CD8-positive, alpha-beta memory T cell (primary cell): Measurements from ENCODE around the gene XPR1. TPM values are rescaled to one million over a fixed set of nuclear protein-coding genes. Genes with fewer than 3 reads are reported as not detected.

Experiments used
- CTCF ChIA-PET: fragments of 350-600 bp; sonication (Branson Sonifier 250); formaldehyde crosslinking; loops from one replicate; lab custom pipeline; 2021; ENCODE audit warnings: antibody characterized with exemption; lab: Charles Lee
- POLR2A ChIA-PET: fragments of 350-600 bp; sonication (Branson Sonifier 250); formaldehyde crosslinking; loops from one replicate; lab custom pipeline; 2021; ENCODE audit warnings: antibody characterized with exemption; lab: Charles Lee
- DNase-seq, 5 donors: peaks; one replicate each; pipeline versions ENCODE4 v3.0.0 to v3.0.0-alpha.2; 2020 to 2022; ENCODE audit warnings: mixed read lengths in 1 of 5
- H3K27ac ChIP-seq: one replicate; pipeline ENCODE4 v1.7.0; 2013; ENCODE audit warnings: low read depth, mild to moderate bottlenecking, low read length, moderate library complexity
- H3K27me3 ChIP-seq: 2 replicates; pipeline ENCODE4 v1.7.0; 2013; ENCODE audit warnings: low read length, mild to moderate bottlenecking; ENCODE audit not compliant: insufficient read depth, poor library complexity, severe bottlenecking
- H3K36me3 ChIP-seq: 2 replicates; pipeline ENCODE4 v1.7.0; 2013; ENCODE audit warnings: mild to moderate bottlenecking, low read length, moderate library complexity; ENCODE audit not compliant: insufficient read depth
- H3K4me1 ChIP-seq: 2 replicates; pipeline ENCODE4 v1.7.0; 2013; ENCODE audit warnings: mild to moderate bottlenecking, low read length, moderate library complexity; ENCODE audit not compliant: insufficient read depth
- H3K4me3 ChIP-seq: 2 replicates; pipeline ENCODE4 v1.7.0; 2013; ENCODE audit warnings: mild to moderate bottlenecking, low read length
- H3K9me3 ChIP-seq: 2 replicates; pipeline ENCODE4 v1.7.0; 2013; ENCODE audit warnings: mild to moderate bottlenecking, low read length
- H3K27ac Mint-ChIP-seq, 8 donors: one replicate each; pipeline ENCODE4 v1.8.0; 2020 to 2021; ENCODE audit warnings: mixed read lengths in 8 of 8, mild to moderate bottlenecking in 6 of 8, inconsistent platforms in 3 of 8, moderate library complexity in 3 of 8
- H3K27me3 Mint-ChIP-seq, 2 donors: one replicate each; pipeline ENCODE4 v1.8.0; 2020 to 2021; ENCODE audit warnings: mixed read lengths in 2 of 2, mild to moderate bottlenecking in 1 of 2, moderate library complexity in 1 of 2
- H3K36me3 Mint-ChIP-seq, 3 donors: one replicate each; pipeline ENCODE4 v1.8.0; 2020 to 2021; ENCODE audit warnings: mixed read lengths in 3 of 3, inconsistent platforms in 1 of 3, mild to moderate bottlenecking in 1 of 3
- H3K4me1 Mint-ChIP-seq, 3 donors: one replicate each; pipeline ENCODE4 v1.8.0; 2020 to 2021; ENCODE audit warnings: mixed read lengths in 3 of 3, inconsistent platforms in 1 of 3, mild to moderate bottlenecking in 1 of 3
- H3K4me3 Mint-ChIP-seq, 7 donors: one replicate each; pipeline ENCODE4 v1.8.0; 2020 to 2021; ENCODE audit warnings: mixed read lengths in 7 of 7, mild to moderate bottlenecking in 6 of 7, moderate library complexity in 4 of 7, inconsistent platforms in 2 of 7
- H3K9me3 Mint-ChIP-seq, 5 donors: one replicate each; pipeline ENCODE4 v1.8.0; 2020 to 2022; ENCODE audit warnings: mixed read lengths in 5 of 5, mild to moderate bottlenecking in 3 of 5, moderate library complexity in 2 of 5, inconsistent platforms in 1 of 5
- polyA plus RNA-seq: library from polyadenylated mRNA; unstranded; fragments of 300-500 nt; fragmentation: Illumina TruSeq; gene quantifications from one replicate; pipeline ENCODE4 v1.2.3, GENCODE V29; 2021
- total RNA-seq, 2 experiments: library from RNA; stranded (reverse); gene quantifications; one replicate each; pipeline ENCODE4 v1.2.3, GENCODE V29; 2021

The XPR1 gene
- total and polyA plus RNA-seq, 3 experiments from 2014 or later: 7.6 to 23.2 (median 20.8) TPM

GRCh38 chr1:180652792-180653191 is 21.0 kb downstream of the XPR1 start:
- Histone ChIP-seq H3K4me3 (no peak overlapping the region), H3K4me1 (no peaks in the 10 kb centered on the region), H3K9me3 (peaks cover 7% of the 10 kb centered on the region), H3K27ac (no peak overlapping the region), H3K27me3 (no peaks in the 10 kb centered on the region), H3K36me3 (no peaks in the 10 kb centered on the region)
- Mint-ChIP-seq H3K4me1 (peaks cover 16 to 21% (median 21%) of the 10 kb centered on the region in 3 donors), H3K27me3 (no peaks in the 10 kb centered on the region), H3K36me3 (peaks cover 3 to 26% (median 13%) of the 10 kb centered on the region in 3 donors), H3K9me3 (peaks cover 13 to 22% (median 18%) of the 10 kb centered on the region in 5 donors), H3K4me3 (no peak overlapping the region), H3K27ac (no peak overlapping the region)
- ChIA-PET CTCF (no interaction called here), POLR2A (no interaction called here)
- DNase-seq: no peak

GRCh38 chr1:180662709-180663108 is 30.9 kb downstream of the XPR1 start:
- peaks cover 11% of the 10 kb centered on the region for H3K9me3 ChIP-seq
- Mint-ChIP-seq H3K4me1 (peaks cover 13 to 40% (median 22%) of the 10 kb centered on the region in 3 donors), H3K4me3 (no peak overlapping the region), H3K27me3 (no peaks in the 10 kb centered on the region), H3K27ac (no peak overlapping the region), H3K9me3 (peaks cover 35 to 93% (median 70%) of the 10 kb centered on the region in 5 donors), H3K36me3 (peaks cover 43 to 87% (median 78%) of the 10 kb centered on the region in 3 donors)
- ChIA-PET CTCF (no interaction called here), POLR2A (no interaction called here)
- H3K4me1 ChIP-seq: no peaks in the 10 kb centered on the region
- no peak for DNase-seq
- no peaks in the 10 kb centered on the region for H3K36me3 ChIP-seq
- no peaks in the 10 kb centered on the region for H3K27me3 ChIP-seq
- H3K27ac ChIP-seq: no peak overlapping the region
- H3K4me3 ChIP-seq: no peak overlapping the region

- Histone ChIP-seq H3K9me3 (no peaks in the 10 kb centered on the region), H3K4me1 (no peaks in the 10 kb centered on the region), H3K27me3 (no peaks in the 10 kb centered on the region), H3K4me3 (no peak overlapping the region), H3K27ac (no peak overlapping the region), H3K36me3 (peaks cover 4% of the 10 kb centered on the region)
- Mint-ChIP-seq H3K4me1 (peaks cover 29 to 50% (median 36%) of the 10 kb centered on the region in 3 donors), H3K36me3 (peaks cover 26 to 83% (median 50%) of the 10 kb centered on the region in 3 donors), H3K27ac (no peak overlapping the region), H3K9me3 (peaks cover 24 to 62% (median 48%) of the 10 kb centered on the region in 5 donors), H3K27me3 (no peaks in the 10 kb centered on the region), H3K4me3 (no peak overlapping the region)
- CTCF ChIA-PET: no interaction called here
- POLR2A ChIA-PET: no interaction called here
- DNase-seq: no peak
These were observed 38.9 kb downstream of the XPR1 start for GRCh38 chr1:180670681-180671080.

- no peak for DNase-seq
- H3K4me3 Mint-ChIP-seq: no peak overlapping the region
- ChIA-PET POLR2A (no interaction called here), CTCF (no interaction called here)
- Histone ChIP-seq H3K27ac (no peak overlapping the region), H3K4me1 (no peaks in the 10 kb centered on the region), H3K9me3 (no peaks in the 10 kb centered on the region), H3K4me3 (no peak overlapping the region), H3K36me3 (peaks cover 4% of the 10 kb centered on the region), H3K27me3 (no peaks in the 10 kb centered on the region)
- no peak overlapping the region for H3K27ac Mint-ChIP-seq
- H3K27me3 Mint-ChIP-seq: no peaks in the 10 kb centered on the region
- H3K4me1 Mint-ChIP-seq: peaks cover 26 to 46% (median 41%) of the 10 kb centered on the region in 3 donors
- H3K9me3 Mint-ChIP-seq: peaks cover 18 to 53% (median 35%) of the 10 kb centered on the region in 5 donors
- peaks cover 23 to 79% (median 37%) of the 10 kb centered on the region in 3 donors for H3K36me3 Mint-ChIP-seq
These were observed 40.3 kb downstream of the XPR1 start for GRCh38 chr1:180672105-180672504.

GRCh38 chr1:180672505-180672904 is 40.7 kb downstream of the XPR1 start:
- Mint-ChIP-seq H3K4me3 (no peak overlapping the region), H3K9me3 (peaks cover 18 to 49% (median 34%) of the 10 kb centered on the region in 5 donors), H3K4me1 (peaks cover 25 to 46% (median 37%) of the 10 kb centered on the region in 3 donors), H3K36me3 (peaks cover 22 to 78% (median 33%) of the 10 kb centered on the region in 3 donors), H3K27me3 (no peaks in the 10 kb centered on the region), H3K27ac (no peak overlapping the region)
- Histone ChIP-seq H3K27me3 (no peaks in the 10 kb centered on the region), H3K27ac (no peak overlapping the region), H3K4me3 (no peak overlapping the region), H3K9me3 (no peaks in the 10 kb centered on the region), H3K36me3 (peaks cover 4% of the 10 kb centered on the region), H3K4me1 (no peaks in the 10 kb centered on the region)
- no peak for DNase-seq
- ChIA-PET POLR2A (no interaction called here), CTCF (no interaction called here)

GRCh38 chr1:180674603-180675530 is 43.0 kb downstream of the XPR1 start:
- peaks cover 23 to 74% (median 32%) of the 10 kb centered on the region in 3 donors for H3K36me3 Mint-ChIP-seq
- peaks cover 20 to 34% (median 28%) of the 10 kb centered on the region in 5 donors for H3K9me3 Mint-ChIP-seq
- H3K4me1 ChIP-seq: no peaks in the 10 kb centered on the region
- H3K27me3 ChIP-seq: no peaks in the 10 kb centered on the region
- ChIA-PET POLR2A (no interaction called here), CTCF (no interaction called here)
- H3K36me3 ChIP-seq: peaks cover 4% of the 10 kb centered on the region
- peak overlapping the region in 1 of 8 donors; percentile 17 for H3K27ac Mint-ChIP-seq
- no peak overlapping the region for H3K27ac ChIP-seq
- no peak for DNase-seq
- no peaks in the 10 kb centered on the region for H3K27me3 Mint-ChIP-seq
- H3K9me3 ChIP-seq: no peaks in the 10 kb centered on the region
- H3K4me3 ChIP-seq: no peak overlapping the region
- peaks cover 18 to 45% (median 37%) of the 10 kb centered on the region in 3 donors for H3K4me1 Mint-ChIP-seq
- peak overlapping the region in 1 of 7 donors; percentile 24 for H3K4me3 Mint-ChIP-seq

- POLR2A ChIA-PET: no interaction called here
- H3K4me1 Mint-ChIP-seq: peaks cover 18 to 38% (median 36%) of the 10 kb centered on the region in 3 donors
- peaks cover 15 to 32% (median 23%) of the 10 kb centered on the region in 5 donors for H3K9me3 Mint-ChIP-seq
- H3K9me3 ChIP-seq: no peaks in the 10 kb centered on the region
- no peak overlapping the region for H3K27ac Mint-ChIP-seq
- H3K4me1 ChIP-seq: no peaks in the 10 kb centered on the region
- no peak overlapping the region for H3K4me3 Mint-ChIP-seq
- no peaks in the 10 kb centered on the region for H3K27me3 Mint-ChIP-seq
- H3K36me3 ChIP-seq: peaks cover 4% of the 10 kb centered on the region
- no peaks in the 10 kb centered on the region for H3K27me3 ChIP-seq
- H3K4me3 ChIP-seq: no peak overlapping the region
- no peak for DNase-seq
- no peak overlapping the region for H3K27ac ChIP-seq
- CTCF ChIA-PET: no interaction called here
- H3K36me3 Mint-ChIP-seq: peaks cover 21 to 71% (median 30%) of the 10 kb centered on the region in 3 donors
These were observed 43.8 kb downstream of the XPR1 start for GRCh38 chr1:180675586-180675985.

- POLR2A ChIA-PET: no interaction called here
- no peak overlapping the region for H3K27ac ChIP-seq
- no peaks in the 10 kb centered on the region for H3K27me3 ChIP-seq
- Mint-ChIP-seq H3K36me3 (peaks cover 18 to 63% (median 36%) of the 10 kb centered on the region in 3 donors), H3K4me1 (peaks cover 14 to 26% (median 15%) of the 10 kb centered on the region in 3 donors), H3K4me3 (no peak overlapping the region), H3K9me3 (peaks cover 8 to 31% (median 13%) of the 10 kb centered on the region in 5 donors), H3K27ac (no peak overlapping the region), H3K27me3 (no peaks in the 10 kb centered on the region)
- H3K9me3 ChIP-seq: no peaks in the 10 kb centered on the region
- CTCF ChIA-PET: no interaction called here
- no peak overlapping the region for H3K4me3 ChIP-seq
- no peak for DNase-seq
- H3K4me1 ChIP-seq: no peaks in the 10 kb centered on the region
- no peaks in the 10 kb centered on the region for H3K36me3 ChIP-seq
These were observed 48.8 kb downstream of the XPR1 start for GRCh38 chr1:180680558-180681144.
